Loucy (cell line): ENCODE measurements around the gene SPP2.

Experiments
- EZH2phosphoT487 ChIP-seq: fragments of 200-600 bp; IDR thresholded peaks from 2 replicates; pipeline ENCODE4 v1.6.1; 2018; ENCODE audit warnings: antibody characterized with exemption, mild to moderate bottlenecking, moderate library complexity, borderline replicate concordance
- TF ChIP-seq, protein P1 (sequence below): fragments of 200-600 bp; sonication (generic); conservative IDR thresholded peaks from 2 replicates; pipeline ENCODE4 v1.5.1; 2014; ENCODE audit warnings: mild to moderate bottlenecking, antibody characterized with exemption, low read length

DNA sequence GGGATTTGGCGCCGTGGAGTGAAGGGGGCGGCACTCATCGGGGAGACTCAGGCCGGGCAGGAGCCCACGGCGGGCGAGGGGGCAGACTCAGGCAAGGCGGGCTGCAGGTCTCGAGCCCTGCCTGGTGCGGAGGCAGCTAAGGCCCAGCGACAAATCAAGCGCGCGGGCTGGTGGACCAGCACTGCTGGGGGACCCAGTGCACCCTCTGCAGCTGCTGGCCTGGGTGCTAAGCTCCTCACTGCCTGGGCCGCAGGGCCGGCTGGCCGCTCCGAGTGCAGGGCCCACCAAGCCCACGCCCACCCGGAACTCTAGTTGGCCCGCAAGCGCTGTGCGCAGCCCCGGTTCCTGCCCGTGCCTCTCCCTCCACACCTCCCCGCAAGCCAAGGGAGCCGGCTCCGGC, 26.2 kb upstream of the SPP2 start:
- TF ChIP-seq, protein P1, sequence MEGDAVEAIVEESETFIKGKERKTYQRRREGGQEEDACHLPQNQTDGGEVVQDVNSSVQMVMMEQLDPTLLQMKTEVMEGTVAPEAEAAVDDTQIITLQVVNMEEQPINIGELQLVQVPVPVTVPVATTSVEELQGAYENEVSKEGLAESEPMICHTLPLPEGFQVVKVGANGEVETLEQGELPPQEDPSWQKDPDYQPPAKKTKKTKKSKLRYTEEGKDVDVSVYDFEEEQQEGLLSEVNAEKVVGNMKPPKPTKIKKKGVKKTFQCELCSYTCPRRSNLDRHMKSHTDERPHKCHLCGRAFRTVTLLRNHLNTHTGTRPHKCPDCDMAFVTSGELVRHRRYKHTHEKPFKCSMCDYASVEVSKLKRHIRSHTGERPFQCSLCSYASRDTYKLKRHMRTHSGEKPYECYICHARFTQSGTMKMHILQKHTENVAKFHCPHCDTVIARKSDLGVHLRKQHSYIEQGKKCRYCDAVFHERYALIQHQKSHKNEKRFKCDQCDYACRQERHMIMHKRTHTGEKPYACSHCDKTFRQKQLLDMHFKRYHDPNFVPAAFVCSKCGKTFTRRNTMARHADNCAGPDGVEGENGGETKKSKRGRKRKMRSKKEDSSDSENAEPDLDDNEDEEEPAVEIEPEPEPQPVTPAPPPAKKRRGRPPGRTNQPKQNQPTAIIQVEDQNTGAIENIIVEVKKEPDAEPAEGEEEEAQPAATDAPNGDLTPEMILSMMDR, result no peak
- TF ChIP-seq EZH2phosphoT487, result no peak
